Measurements from ENCODE around the gene FAM221A.
"Not testable (repeated sequence)": the region's sequence is repeated elsewhere in the genome, so short reads cannot be mapped to it uniquely, and the experiment has no call there.

FAM221A gene

GRCh38 chr7:23715099-23715498 is 35.1 kb downstream of the FAM221A start:
- Histone ChIP-seq H2AK5ac (ENCODE audit: low read length, severe bottlenecking) (no peak overlapping the region), H2BK120ac (ENCODE audit: low read depth, low read length) (no peak overlapping the region), H3K14ac (ENCODE audit: low read length in 2 of 2) (no peak overlapping the region), H2AFZ (ENCODE audit: low read depth, low read length) (no peak overlapping the region), H3K4ac (ENCODE audit: low read depth in 1 of 2, low read length in 2 of 2) (no peak overlapping the region), H3K18ac (ENCODE audit: low read depth in 1 of 2, low read length in 2 of 2) (no peak overlapping the region), H4K8ac (ENCODE audit: low read length) (no peak overlapping the region), H2BK5ac (ENCODE audit: low read depth, low read length, poor library complexity, severe bottlenecking) (no peak overlapping the region), H3K9me3 (ENCODE audit: control insufficient read depth, low read length) (no peaks in the 10 kb centered on the region), H3K27ac (ENCODE audit: low read length, poor library complexity, severe bottlenecking) (no peak overlapping the region), H3K9ac (ENCODE audit: low read length) (no peak overlapping the region), H2BK15ac (ENCODE audit: low read depth, poor library complexity, severe bottlenecking) (no peak overlapping the region), H3K79me1 (replicated peaks; ENCODE audit: low read length, poor library complexity, severe bottlenecking) (no peaks in the 10 kb centered on the region), H4K91ac (ENCODE audit: low read length) (no peak overlapping the region), H3K4me1 (ENCODE audit: control insufficient read depth, insufficient read depth, low read depth, low read length) (no peaks in the 10 kb centered on the region), H3K36me3 (ENCODE audit: control insufficient read depth in 1 of 2, insufficient read depth in 2 of 2, low read depth in 1 of 2, low read length in 2 of 2) (no peaks in the 10 kb centered on the region), H3K23ac (ENCODE audit: low read length in 2 of 2) (no peak overlapping the region), H3K4me2 (ENCODE audit: low read length, poor library complexity, severe bottlenecking) (no peak overlapping the region), H3K27me3 (ENCODE audit: control insufficient read depth in 1 of 2, insufficient read depth in 1 of 2, low read length in 2 of 2) (no peaks in the 10 kb centered on the region), H3K4me3 (ENCODE audit: insufficient read depth in 1 of 2, low read depth in 1 of 2, low read length in 2 of 2) (no peak overlapping the region), H2BK12ac (ENCODE audit: low read length in 2 of 2) (no peak overlapping the region)
- no peak for DNase-seq
- WGBS = 84% methylated on average over 6 of the region's 6 CpGs

GRCh38 chr7:23717788-23718187 is 37.8 kb downstream of the FAM221A start:
- no peak overlapping the region for H2AK5ac ChIP-seq (ENCODE audit: low read length, severe bottlenecking)
- no peaks in the 10 kb centered on the region for H3K27me3 ChIP-seq (ENCODE audit: control insufficient read depth in 1 of 2, insufficient read depth in 1 of 2, low read length in 2 of 2)
- no peak overlapping the region for H4K8ac ChIP-seq (ENCODE audit: low read length)
- H3K4me3 ChIP-seq (ENCODE audit: insufficient read depth in 1 of 2, low read depth in 1 of 2, low read length in 2 of 2) = no peak overlapping the region
- H3K79me1 ChIP-seq (replicated peaks; ENCODE audit: low read length, poor library complexity, severe bottlenecking) = no peaks in the 10 kb centered on the region
- no peaks in the 10 kb centered on the region for H3K36me3 ChIP-seq (ENCODE audit: control insufficient read depth in 1 of 2, insufficient read depth in 2 of 2, low read depth in 1 of 2, low read length in 2 of 2)
- H4K91ac ChIP-seq (ENCODE audit: low read length) = no peak overlapping the region
- no peak overlapping the region for H3K18ac ChIP-seq (ENCODE audit: low read depth in 1 of 2, low read length in 2 of 2)
- H3K14ac ChIP-seq (ENCODE audit: low read length in 2 of 2) = no peak overlapping the region
- H2BK12ac ChIP-seq (ENCODE audit: low read length in 2 of 2) = no peak overlapping the region
- no peak overlapping the region for H3K4ac ChIP-seq (ENCODE audit: low read depth in 1 of 2, low read length in 2 of 2)
- H2BK15ac ChIP-seq (ENCODE audit: low read depth, poor library complexity, severe bottlenecking) = no peak overlapping the region
- WGBS = no CpG with 5 or more reads among the region's 1 CpG
- H3K4me1 ChIP-seq (ENCODE audit: control insufficient read depth, insufficient read depth, low read depth, low read length) = no peaks in the 10 kb centered on the region
- no peak for DNase-seq
- H3K23ac ChIP-seq (ENCODE audit: low read length in 2 of 2) = no peak overlapping the region
- no peak overlapping the region for H3K9ac ChIP-seq (ENCODE audit: low read length)
- no peak overlapping the region for H2BK120ac ChIP-seq (ENCODE audit: low read depth, low read length)
- no peak overlapping the region for H3K27ac ChIP-seq (ENCODE audit: low read length, poor library complexity, severe bottlenecking)
- H3K9me3 ChIP-seq (ENCODE audit: control insufficient read depth, low read length) = no peaks in the 10 kb centered on the region
- H2AFZ ChIP-seq (ENCODE audit: low read depth, low read length) = no peak overlapping the region
- H3K4me2 ChIP-seq (ENCODE audit: low read length, poor library complexity, severe bottlenecking) = no peak overlapping the region
- H2BK5ac ChIP-seq (ENCODE audit: low read depth, low read length, poor library complexity, severe bottlenecking) = no peak overlapping the region

GRCh38 chr7:23721456-23721855 is 41.5 kb downstream of the FAM221A start:
- H3K14ac ChIP-seq (ENCODE audit: low read length in 2 of 2) = no peak overlapping the region
- no peak overlapping the region for H3K9ac ChIP-seq (ENCODE audit: low read length)
- no peaks in the 10 kb centered on the region for H3K9me3 ChIP-seq (ENCODE audit: control insufficient read depth, low read length)
- H3K23ac ChIP-seq (ENCODE audit: low read length in 2 of 2) = no peak overlapping the region
- H3K18ac ChIP-seq (ENCODE audit: low read depth in 1 of 2, low read length in 2 of 2) = no peak overlapping the region
- no peak overlapping the region for H3K4ac ChIP-seq (ENCODE audit: low read depth in 1 of 2, low read length in 2 of 2)
- no peak overlapping the region for H2BK15ac ChIP-seq (ENCODE audit: low read depth, poor library complexity, severe bottlenecking)
- H3K79me1 ChIP-seq (replicated peaks; ENCODE audit: low read length, poor library complexity, severe bottlenecking) = no peaks in the 10 kb centered on the region
- peak; percentile 59 for DNase-seq
- no peak overlapping the region for H2BK5ac ChIP-seq (ENCODE audit: low read depth, low read length, poor library complexity, severe bottlenecking)
- no peak overlapping the region for H4K91ac ChIP-seq (ENCODE audit: low read length)
- H3K27me3 ChIP-seq (ENCODE audit: control insufficient read depth in 1 of 2, insufficient read depth in 1 of 2, low read length in 2 of 2) = no peaks in the 10 kb centered on the region
- no peak overlapping the region for H2AK5ac ChIP-seq (ENCODE audit: low read length, severe bottlenecking)
- no peak overlapping the region for H3K4me2 ChIP-seq (ENCODE audit: low read length, poor library complexity, severe bottlenecking)
- H3K36me3 ChIP-seq (ENCODE audit: control insufficient read depth in 1 of 2, insufficient read depth in 2 of 2, low read depth in 1 of 2, low read length in 2 of 2) = no peaks in the 10 kb centered on the region
- no peak overlapping the region for H3K27ac ChIP-seq (ENCODE audit: low read length, poor library complexity, severe bottlenecking)
- H3K4me1 ChIP-seq (ENCODE audit: control insufficient read depth, insufficient read depth, low read depth, low read length) = no peaks in the 10 kb centered on the region
- no peak overlapping the region for H3K4me3 ChIP-seq (ENCODE audit: insufficient read depth in 1 of 2, low read depth in 1 of 2, low read length in 2 of 2)
- no peak overlapping the region for H2BK12ac ChIP-seq (ENCODE audit: low read length in 2 of 2)
- H4K8ac ChIP-seq (ENCODE audit: low read length) = no peak overlapping the region
- H2AFZ ChIP-seq (ENCODE audit: low read depth, low read length) = no peak overlapping the region
- WGBS = 58% methylated on average over 4 of the region's 4 CpGs
- no peak overlapping the region for H2BK120ac ChIP-seq (ENCODE audit: low read depth, low read length)

- not testable (repeated sequence) for H2BK120ac ChIP-seq (ENCODE audit: low read depth, low read length); DNase-seq; H3K27me3 ChIP-seq (ENCODE audit: control insufficient read depth in 1 of 2, insufficient read depth in 1 of 2, low read length in 2 of 2); H2AK5ac ChIP-seq (ENCODE audit: low read length, severe bottlenecking); H3K4me2 ChIP-seq (ENCODE audit: low read length, poor library complexity, severe bottlenecking); H4K8ac ChIP-seq (ENCODE audit: low read length); H3K27ac ChIP-seq (ENCODE audit: low read length, poor library complexity, severe bottlenecking); H4K91ac ChIP-seq (ENCODE audit: low read length); H3K23ac ChIP-seq (ENCODE audit: low read length in 2 of 2); H3K4ac ChIP-seq (ENCODE audit: low read depth in 1 of 2, low read length in 2 of 2); H2BK5ac ChIP-seq (ENCODE audit: low read depth, low read length, poor library complexity, severe bottlenecking); H3K4me1 ChIP-seq (ENCODE audit: control insufficient read depth, insufficient read depth, low read depth, low read length); H3K14ac ChIP-seq (ENCODE audit: low read length in 2 of 2); H3K4me3 ChIP-seq (ENCODE audit: insufficient read depth in 1 of 2, low read depth in 1 of 2, low read length in 2 of 2); H3K79me1 ChIP-seq (replicated peaks; ENCODE audit: low read length, poor library complexity, severe bottlenecking); H2BK12ac ChIP-seq (ENCODE audit: low read length in 2 of 2); H3K9ac ChIP-seq (ENCODE audit: low read length); H3K18ac ChIP-seq (ENCODE audit: low read depth in 1 of 2, low read length in 2 of 2); H2BK15ac ChIP-seq (ENCODE audit: low read depth, poor library complexity, severe bottlenecking); H3K36me3 ChIP-seq (ENCODE audit: control insufficient read depth in 1 of 2, insufficient read depth in 2 of 2, low read depth in 1 of 2, low read length in 2 of 2); H2AFZ ChIP-seq (ENCODE audit: low read depth, low read length); H3K9me3 ChIP-seq (ENCODE audit: control insufficient read depth, low read length)
- WGBS = 85% methylated on average over 21 of the region's 21 CpGs
Observed at GRCh38 chr7:23722587-23723216, 42.7 kb downstream of the FAM221A start.
